IPS-NIHi11 (cell line): ENCODE data around the gene SNX14.
"Not testable (repeated sequence)": the region's sequence is repeated elsewhere in the genome, so short reads cannot be mapped to it uniquely, and the experiment has no call there.

Experiments
- DNase-seq: peaks from one replicate; pipeline ENCODE4 v3.0.0; 2012; ENCODE audit warnings: mixed read lengths, low spot score

SNX14 gene, protein sequence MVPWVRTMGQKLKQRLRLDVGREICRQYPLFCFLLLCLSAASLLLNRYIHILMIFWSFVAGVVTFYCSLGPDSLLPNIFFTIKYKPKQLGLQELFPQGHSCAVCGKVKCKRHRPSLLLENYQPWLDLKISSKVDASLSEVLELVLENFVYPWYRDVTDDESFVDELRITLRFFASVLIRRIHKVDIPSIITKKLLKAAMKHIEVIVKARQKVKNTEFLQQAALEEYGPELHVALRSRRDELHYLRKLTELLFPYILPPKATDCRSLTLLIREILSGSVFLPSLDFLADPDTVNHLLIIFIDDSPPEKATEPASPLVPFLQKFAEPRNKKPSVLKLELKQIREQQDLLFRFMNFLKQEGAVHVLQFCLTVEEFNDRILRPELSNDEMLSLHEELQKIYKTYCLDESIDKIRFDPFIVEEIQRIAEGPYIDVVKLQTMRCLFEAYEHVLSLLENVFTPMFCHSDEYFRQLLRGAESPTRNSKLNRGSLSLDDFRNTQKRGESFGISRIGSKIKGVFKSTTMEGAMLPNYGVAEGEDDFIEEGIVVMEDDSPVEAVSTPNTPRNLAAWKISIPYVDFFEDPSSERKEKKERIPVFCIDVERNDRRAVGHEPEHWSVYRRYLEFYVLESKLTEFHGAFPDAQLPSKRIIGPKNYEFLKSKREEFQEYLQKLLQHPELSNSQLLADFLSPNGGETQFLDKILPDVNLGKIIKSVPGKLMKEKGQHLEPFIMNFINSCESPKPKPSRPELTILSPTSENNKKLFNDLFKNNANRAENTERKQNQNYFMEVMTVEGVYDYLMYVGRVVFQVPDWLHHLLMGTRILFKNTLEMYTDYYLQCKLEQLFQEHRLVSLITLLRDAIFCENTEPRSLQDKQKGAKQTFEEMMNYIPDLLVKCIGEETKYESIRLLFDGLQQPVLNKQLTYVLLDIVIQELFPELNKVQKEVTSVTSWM

GRCh38 chr6:85593438-85594196, at the start of gene SNX14:
SNX14 (minus strand) TSS chr6:85593858; CDS start chr6:85593718, 140 bp downstream.
- DNase-seq = peak; percentile 88

DNA sequence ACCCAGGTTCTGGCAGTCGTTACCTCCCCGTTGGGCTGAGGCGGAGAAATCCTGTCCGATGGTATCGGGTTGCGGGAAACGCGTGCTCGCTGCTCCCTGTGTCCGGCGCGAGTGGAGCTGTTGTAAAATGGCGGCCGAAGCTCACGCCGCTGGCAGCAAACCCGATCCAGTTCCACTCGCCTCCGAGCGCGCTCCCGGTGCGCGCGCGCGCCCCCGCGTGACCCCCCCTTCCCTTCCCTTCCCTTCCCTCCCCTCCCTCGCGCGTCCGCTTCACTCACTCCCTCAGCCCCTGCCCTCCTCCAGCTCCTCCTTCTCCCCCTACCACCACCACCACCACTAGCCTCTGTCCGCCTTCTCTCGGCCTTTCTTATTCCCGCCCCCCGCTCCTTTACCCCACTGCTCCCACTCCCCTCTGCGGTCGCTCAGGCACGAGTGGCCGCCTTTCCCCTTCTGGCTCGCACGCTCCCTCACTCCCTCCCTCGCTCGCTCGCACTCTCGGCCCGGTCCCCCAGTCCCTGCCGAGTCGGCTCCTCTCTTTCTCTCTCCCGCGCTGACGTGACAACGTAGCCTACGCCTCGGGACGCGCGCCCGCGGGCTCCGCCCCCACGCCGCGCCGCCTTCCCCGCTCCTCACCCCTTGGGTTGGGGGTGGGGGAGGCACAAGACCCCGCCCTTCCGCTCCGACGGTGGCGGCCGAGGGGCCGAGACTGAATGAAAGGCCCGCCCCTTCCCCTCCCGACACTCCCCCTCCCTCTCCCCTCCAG, 49.3 kb upstream of the SNX14 start, which contains the start of gene SYNCRIP:
Gene SYNCRIP (minus strand): TSS at position 113 of the 763 bp plus-strand sequence. CDS start 1,447 bp downstream, outside the sequence.
- DNase-seq = peak; percentile 86

GRCh38 chr6:85641897-85642773, 48.5 kb upstream of the SNX14 start:
- peak; percentile 20 for DNase-seq

DNA sequence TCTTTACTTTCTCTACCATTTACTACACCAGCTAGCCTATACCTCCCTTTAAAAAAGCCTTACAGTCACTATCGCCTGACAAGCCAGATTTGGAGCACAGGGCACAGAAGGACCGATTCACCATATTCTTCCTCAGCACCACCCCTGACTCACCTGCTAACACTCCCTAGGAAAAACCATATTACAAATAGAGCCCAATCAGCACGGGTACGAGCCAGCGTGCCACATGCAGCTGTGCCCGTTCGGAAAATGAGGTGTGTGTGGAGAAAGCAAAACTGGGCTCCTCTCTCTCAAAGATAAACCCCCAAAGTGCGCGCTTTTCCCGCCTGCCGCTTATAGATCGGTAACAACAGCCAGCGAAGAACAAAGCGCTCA, 47.9 kb upstream of the SNX14 start:
- DNase-seq = no peak

- DNase-seq = no peak
These were observed 47.2 kb upstream of the SNX14 start for GRCh38 chr6:85640821-85641220.

DNA sequence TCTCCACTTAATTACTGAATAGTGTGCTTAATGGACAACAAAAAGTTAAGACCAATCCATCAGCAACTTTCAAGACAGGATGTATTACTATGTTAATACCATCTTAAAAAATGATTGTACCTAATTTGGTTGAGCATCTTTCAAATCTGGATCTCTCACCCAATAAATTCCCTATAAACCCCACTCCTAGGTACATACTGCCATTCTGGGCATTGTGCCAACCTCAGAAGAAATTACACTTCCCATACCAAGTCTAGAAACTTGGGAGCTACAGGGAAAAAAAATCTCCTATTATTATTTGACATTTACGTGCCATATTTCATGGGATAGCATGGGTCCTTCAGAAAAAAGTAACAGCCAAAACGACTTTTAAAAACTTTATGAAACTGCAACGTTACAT, 43.9 kb upstream of the SNX14 start:
- DNase-seq = no peak

DNA sequence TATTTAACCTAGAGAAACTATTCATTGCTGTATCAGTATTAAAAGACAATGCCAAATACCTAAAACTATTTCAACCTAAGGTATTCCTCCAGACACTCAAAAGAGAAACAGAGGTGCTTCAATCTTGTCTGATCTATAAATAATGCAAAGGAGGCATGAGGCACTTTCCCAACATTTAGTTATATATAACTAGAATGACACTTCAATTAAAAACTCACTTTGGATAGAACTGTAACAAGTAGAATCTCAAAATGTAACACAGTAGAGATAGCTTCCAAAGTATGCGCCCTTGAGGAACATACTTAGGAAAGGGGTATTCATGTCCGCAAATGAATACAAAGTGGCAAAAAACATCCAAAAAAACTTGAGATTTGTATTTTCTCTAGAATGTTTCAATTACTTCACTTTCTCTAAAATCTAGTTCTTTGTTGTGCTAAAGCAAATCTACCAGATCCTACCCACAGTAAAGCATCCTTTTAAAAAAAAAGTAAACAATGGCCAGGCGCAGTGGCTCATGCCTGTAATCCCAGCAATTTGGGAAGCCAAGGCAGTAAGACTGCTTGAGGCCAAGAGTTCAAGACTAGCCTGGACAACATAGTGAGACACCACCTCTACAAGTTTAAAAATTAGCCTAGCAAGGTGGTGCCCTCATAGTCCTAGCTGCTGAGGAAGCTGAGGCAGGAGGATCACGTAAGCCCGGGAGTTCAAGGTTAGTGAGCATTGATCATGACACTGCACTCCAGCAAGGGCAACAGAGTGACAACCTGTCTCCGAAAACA, 38.7 kb upstream of the SNX14 start:
- no peak for DNase-seq

GRCh38 chr6:85631117-85631516, 37.5 kb upstream of the SNX14 start:
- DNase-seq = not testable (repeated sequence)

GRCh38 chr6:85628353-85628752, 34.7 kb upstream of the SNX14 start:
- no peak for DNase-seq

GRCh38 chr6:85620308-85620707, 26.6 kb upstream of the SNX14 start:
- DNase-seq = no peak

GRCh38 chr6:85614780-85615179, 21.1 kb upstream of the SNX14 start:
- no peak for DNase-seq

GRCh38 chr6:85612690-85613474, 19.2 kb upstream of the SNX14 start:
- DNase-seq = no peak

DNA sequence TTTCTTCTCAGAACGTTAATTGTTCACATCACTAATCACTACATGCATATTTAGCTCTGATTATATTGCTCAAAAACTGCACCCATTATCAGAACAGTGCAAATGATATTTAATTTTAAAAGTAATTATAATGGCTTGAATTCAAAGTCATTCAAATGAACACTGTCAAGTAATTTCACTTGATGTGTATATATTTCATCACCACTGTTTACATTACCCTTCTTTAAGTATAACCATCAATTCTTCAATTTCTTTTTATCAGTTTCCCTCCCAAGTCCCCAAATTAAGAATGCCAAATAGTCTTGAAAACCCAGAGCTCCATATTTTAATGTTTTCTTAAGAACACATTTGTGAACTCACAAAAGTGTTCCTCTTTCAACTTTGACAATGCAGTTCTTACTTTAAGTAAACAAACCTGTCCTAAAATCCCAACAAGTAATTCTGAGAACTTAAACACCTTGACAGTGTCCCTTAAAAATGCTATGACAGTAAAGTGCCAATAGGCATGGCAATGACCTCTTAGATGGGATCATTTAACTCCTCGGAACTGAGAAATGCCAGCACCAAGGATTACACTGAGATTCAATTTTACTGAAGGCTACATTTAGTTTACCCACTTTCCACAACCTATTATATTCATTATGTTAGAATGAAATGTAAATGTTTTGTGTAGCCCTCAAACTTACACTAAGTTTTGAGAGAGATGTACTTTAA, 16.7 kb upstream of the SNX14 start:
- no peak for DNase-seq

- no peak for DNase-seq
These were observed 8.4 kb upstream of the SNX14 start for GRCh38 chr6:85602100-85602499.

DNA sequence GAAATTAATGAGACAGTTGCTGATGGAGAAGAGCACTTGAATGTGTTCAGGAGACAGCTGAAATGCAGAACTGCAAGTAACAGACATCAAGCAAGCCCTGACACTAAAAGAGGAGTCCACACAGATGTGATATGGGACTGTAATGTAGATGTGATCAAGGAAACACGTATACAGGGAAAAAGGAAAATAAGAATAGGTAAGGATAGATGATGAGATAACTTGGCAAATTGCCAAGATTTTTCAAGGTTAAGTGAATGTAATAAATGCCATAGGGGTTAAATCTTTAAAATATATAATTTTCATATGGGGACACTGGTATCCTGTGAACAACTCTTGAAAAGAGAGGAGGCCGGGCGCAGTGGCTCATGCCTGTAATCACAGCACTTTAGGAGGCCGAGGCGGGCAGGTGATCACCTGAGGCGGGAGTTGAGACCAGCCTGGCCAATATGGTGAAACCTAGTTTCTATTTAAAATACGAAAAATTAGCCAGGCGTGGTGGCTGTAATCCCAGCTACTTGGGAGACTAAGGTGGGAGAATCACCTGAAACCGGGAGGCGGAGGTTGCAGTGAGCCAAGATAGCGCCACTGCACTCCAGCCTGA, 7.2 kb upstream of the SNX14 start:
- DNase-seq = no peak

DNA sequence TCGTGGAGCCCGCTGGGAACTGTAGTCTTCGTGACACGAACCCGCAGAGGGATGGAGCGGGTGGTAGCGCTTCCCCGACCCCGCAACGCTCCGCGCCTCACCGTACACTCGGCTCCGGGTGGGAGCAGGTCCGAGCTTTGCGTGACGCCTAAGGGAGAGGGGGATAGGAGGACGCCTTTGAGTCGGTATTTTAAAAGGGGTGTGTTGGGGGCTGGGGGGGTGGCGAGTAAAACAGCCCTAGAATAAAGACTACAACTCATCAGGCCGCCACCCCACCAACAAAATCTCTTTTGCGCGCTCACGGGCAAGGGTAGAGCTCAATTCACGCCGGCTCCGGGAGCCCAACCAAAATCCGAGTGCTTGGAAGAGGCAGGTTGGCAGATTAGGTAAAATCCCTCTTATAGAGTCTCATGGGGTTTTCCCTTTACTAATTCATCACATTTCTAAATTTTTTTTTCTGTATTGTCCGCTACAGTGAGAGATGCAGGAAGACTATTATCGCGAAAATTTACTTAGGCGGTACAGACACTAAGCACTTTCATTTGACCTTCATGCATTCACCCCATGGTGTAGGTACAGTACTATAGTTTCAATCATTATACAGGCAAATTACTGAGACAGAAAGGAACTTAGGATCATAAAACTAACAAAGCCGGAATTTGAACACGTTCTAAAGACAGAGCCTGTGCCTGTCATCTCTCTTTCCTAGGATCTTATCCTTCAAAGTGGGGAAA, 706 bp upstream of the SNX14 start:
- no peak for DNase-seq

- no peak for DNase-seq
These were observed 1.6 kb downstream of the SNX14 start for GRCh38 chr6:85592033-85592432.
